ENCODE results near the gene STAG1. TPM values are rescaled to one million over a fixed set of nuclear protein-coding genes. Genes with fewer than 3 reads are reported as not detected.

The STAG1 gene
- polyA plus RNA-seq, 1 of the 3 experiments (the other 2 are of a cell fraction): 5.5 TPM

- 98% methylated on average over 5 of the region's 5 CpGs for WGBS (ENCODE audit: low lambda C conversion rate)
Measured at GRCh38 chr3:136326316-136326715, 425.9 kb downstream of the STAG1 start.

GRCh38 chr3:136311968-136312367, 440.2 kb downstream of the STAG1 start:
- Histone ChIP-seq H3K9ac (no peak overlapping the region), H3K9me3 (no peaks in the 10 kb centered on the region), H3K4me1 (ENCODE audit: control insufficient read depth in 1 of 2, insufficient read depth in 2 of 2, low read depth in 1 of 2, low read length in 1 of 2) (no peaks in the 10 kb centered on the region), H3F3A (replicated peaks; ENCODE audit: insufficient read depth) (no peaks in the 10 kb centered on the region), H4K20me1 (ENCODE audit: insufficient read depth) (no peaks in the 10 kb centered on the region), H3K79me2 (ENCODE audit: insufficient read depth) (no peaks in the 10 kb centered on the region), H2AFZ (ENCODE audit: low read depth) (no peak overlapping the region), H3K4me3 (ENCODE audit: low read depth in 2 of 2, low read length in 1 of 2) (no peak overlapping the region), H3K4me2 (no peak overlapping the region), H3K27me3 (ENCODE audit: insufficient read depth) (no peaks in the 10 kb centered on the region), H3K9me2 (no peaks in the 10 kb centered on the region), H3K27ac (ENCODE audit: low read depth in 2 of 2, low read length in 1 of 2) (no peak overlapping the region), H3K36me3 (replicated peaks in 1 of 2; ENCODE audit: control insufficient read depth in 1 of 2, insufficient read depth in 2 of 2, low read length in 1 of 2) (peaks cover 3 to 6% of the 10 kb centered on the region in 2 experiments)
- no peak for DNase-seq
- ChIA-PET POLR2A (no interaction called here), CTCF (no interaction called here)
- WGBS (ENCODE audit: low lambda C conversion rate): 92% methylated on average over 5 of the region's 5 CpGs
- TF ChIP-seq POLR2AphosphoS5 (IDR thresholded peaks at IDR 0.05; ENCODE audit: low read depth, low read length) (no peak), GATA2 (CRISPR knock-in tag; IDR thresholded peaks at IDR 0.05) (no peak), NFIC (IDR thresholded peaks at IDR 0.05; ENCODE audit: borderline replicate concordance) (no peak), TEAD4 (IDR thresholded peaks at IDR 0.05; ENCODE audit: borderline replicate concordance, insufficient read depth) (no peak), FOSL2 (IDR thresholded peaks at IDR 0.05; ENCODE audit: borderline replicate concordance, low read depth) (no peak), FOXJ3 (CRISPR knock-in tag; IDR thresholded peaks at IDR 0.05) (no peak), RCOR1 (IDR thresholded peaks at IDR 0.05; ENCODE audit: low read length) (no peak), ZBTB33 (IDR thresholded peaks at IDR 0.05; ENCODE audit: borderline replicate concordance, low read depth) (no peak)

More at GRCh38 chr3:136326316-136326715, 425.9 kb downstream of the STAG1 start:
- Histone ChIP-seq H2AFZ (ENCODE audit: low read depth) (no peak overlapping the region), H3K9me2 (no peaks in the 10 kb centered on the region), H4K20me1 (ENCODE audit: insufficient read depth) (no peaks in the 10 kb centered on the region), H3K9ac (no peak overlapping the region), H3K36me3 (replicated peaks in 1 of 2; ENCODE audit: control insufficient read depth in 1 of 2, insufficient read depth in 2 of 2, low read length in 1 of 2) (peaks cover 31 to 42% of the 10 kb centered on the region in 2 experiments), H3K4me3 (ENCODE audit: low read depth in 2 of 2, low read length in 1 of 2) (no peak overlapping the region), H3K4me2 (no peak overlapping the region), H3K27ac (ENCODE audit: low read depth in 2 of 2, low read length in 1 of 2) (no peak overlapping the region), H3K9me3 (0 out of 2 replicates have a peak, but pooled peaks cover 8% of the 10 kb centered on the region), H3K4me1 (ENCODE audit: control insufficient read depth in 1 of 2, insufficient read depth in 2 of 2, low read depth in 1 of 2, low read length in 1 of 2) (no peaks in the 10 kb centered on the region), H3F3A (replicated peaks; ENCODE audit: insufficient read depth) (no peaks in the 10 kb centered on the region), H3K27me3 (ENCODE audit: insufficient read depth) (no peaks in the 10 kb centered on the region), H3K79me2 (ENCODE audit: insufficient read depth) (no peaks in the 10 kb centered on the region)
- POLR2A ChIA-PET: no interaction called here
- DNase-seq: no peak
- TF ChIP-seq POLR2AphosphoS5 (IDR thresholded peaks at IDR 0.05; ENCODE audit: low read depth, low read length) (no peak), RCOR1 (IDR thresholded peaks at IDR 0.05; ENCODE audit: low read length) (no peak), REST (IDR thresholded peaks at IDR 0.05; ENCODE audit: low read depth, low read length) (no peak), FOXJ3 (CRISPR knock-in tag; IDR thresholded peaks at IDR 0.05) (no peak)
- CTCF ChIA-PET: interaction anchor here (0.6 kb wide), 1 partner anchor 454 kb away, joined by 3 read pairs; no protein-coding TSS in a partner anchor
